ENCODE results near the gene FAM135A. TPM values are rescaled to one million over a fixed set of nuclear protein-coding genes. Genes with fewer than 3 reads are reported as not detected.
A peak's percentile ranks its signal among the peaks of the same experiment; 100 is the strongest.

The FAM135A gene
- total and polyA plus RNA-seq, 2 of the 13 experiments (the other 11 are each of a cell fraction or from before 2014, with no cell fraction given): 26.9 to 31.5 TPM

DNA sequence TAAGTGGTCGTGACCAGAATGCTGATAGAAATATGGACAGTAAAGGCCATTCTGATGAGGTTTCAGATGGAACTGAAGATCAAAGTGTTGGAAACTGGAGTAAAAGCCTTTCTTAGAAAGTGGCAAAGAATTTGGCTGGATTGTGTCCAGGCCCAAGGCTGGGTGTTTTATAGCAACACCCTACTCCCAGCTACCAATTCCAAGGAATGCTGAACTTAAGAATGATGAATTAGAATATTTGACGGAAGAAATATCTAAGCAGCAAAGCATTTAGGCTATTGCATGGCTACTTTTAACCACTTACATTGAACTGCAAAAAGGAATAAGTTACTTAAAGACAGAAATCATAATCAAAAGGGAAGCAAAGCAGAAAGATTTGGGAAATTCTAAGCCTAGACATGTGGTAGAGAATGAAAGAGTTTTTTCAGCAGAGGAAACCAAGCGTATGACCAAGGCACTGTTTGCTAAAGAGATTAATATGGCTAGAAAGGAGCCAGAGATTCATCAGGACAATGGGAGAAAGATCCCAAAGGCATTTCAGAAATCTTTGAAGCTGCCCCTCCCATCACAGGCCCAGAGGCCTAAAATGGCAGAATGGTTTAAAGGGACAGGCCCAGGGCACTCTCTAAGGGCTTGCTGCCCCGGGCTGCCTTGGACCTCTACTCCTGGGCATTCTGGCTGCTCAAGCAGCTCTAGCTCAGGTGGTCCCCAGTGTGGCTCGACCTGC lies 179.2 kb downstream of the FAM135A start:
- no peak overlapping the region for H3K27ac ChIP-seq (ENCODE audit: extremely low read length, insufficient read depth, low read length)
- no peaks in the 10 kb centered on the region for H3K9me3 ChIP-seq (ENCODE audit: low read length)
- peak; percentile 75 for DNase-seq (ENCODE audit: low spot score)
- CTCF ChIA-PET (ENCODE audit: low intra/inter-chr PET ratio, low total read pairs): no interaction called here
- TSS peak; percentile 47 for BruUV-seq (replicated peaks)
- POLR2A ChIA-PET: no interaction called here
- no peak overlapping the region for H3K4me2 ChIP-seq (ENCODE audit: low read depth, low read length)
- no peaks in the 10 kb centered on the region for H3K79me2 ChIP-seq (ENCODE audit: insufficient read depth, low read length)
- no peak overlapping the region for H2AFZ ChIP-seq (ENCODE audit: low read length)
- no peak overlapping the region for H3K4me3 ChIP-seq (replicated peaks in 1 of 3; ENCODE audit: insufficient read depth in 1 of 3, low read depth in 2 of 3, low read length in 3 of 3)
- in situ Hi-C loops (cut with HindIII; ENCODE audit: extremely low pct_ligation_motif_present, low pct_unique_long_range_greater_than_20kb): no loop called here
- FAIRE-seq: peak; percentile 21
- no peak overlapping the region for H3K9ac ChIP-seq (ENCODE audit: insufficient read depth, low read depth, low read length)
- intact Hi-C loops (cut with micrococcal nuclease; ENCODE audit: unreplicated experiment): no loop called here
- no peaks in the 10 kb centered on the region; a peak in 1 of 5 replicates for H3K36me3 ChIP-seq (replicated peaks in 1 of 2; ENCODE audit: control insufficient read depth in 1 of 2, insufficient read depth in 2 of 2, low read length in 2 of 2)
- no peaks in the 10 kb centered on the region for H3K27me3 ChIP-seq (ENCODE audit: control insufficient read depth in 1 of 2, insufficient read depth in 2 of 2, low read length in 2 of 2)
- H3K4me1 ChIP-seq (ENCODE audit: insufficient read depth, low read length): peaks cover 15% of the 10 kb centered on the region
- WGBS (ENCODE audit: low lambda C conversion rate): 61% methylated on average over 3 of the region's 5 CpGs
- ATAC-seq: peak; percentile 92
- no peaks in the 10 kb centered on the region for H4K20me1 ChIP-seq (ENCODE audit: insufficient read depth, low read length)
- TF ChIP-seq ZFP91 (CRISPR knock-in tag; IDR thresholded peaks at IDR 0.05; ENCODE audit: borderline replicate concordance) (peak; percentile 98), YY1 (IDR thresholded peaks at IDR 0.05; ENCODE audit: insufficient read depth, insufficient replicate concordance, low read depth, low read length) (no peak), REPIN1 (CRISPR knock-in tag; IDR thresholded peaks at IDR 0.05; ENCODE audit: borderline replicate concordance, low read depth) (no peak), MAFG (CRISPR knock-in tag; IDR thresholded peaks at IDR 0.05) (no peak), KLF15 (CRISPR knock-in tag; IDR thresholded peaks at IDR 0.05; ENCODE audit: borderline replicate concordance) (no peak), SOX6 (IDR thresholded peaks at IDR 0.05) (no peak), SOX6 (CRISPR knock-in tag; IDR thresholded peaks at IDR 0.05) (peak; percentile 46; the same call in 1 of the 2 replicates), MYPOP (CRISPR knock-in tag; IDR thresholded peaks at IDR 0.05) (no peak), ZBTB3 (CRISPR knock-in tag; IDR thresholded peaks at IDR 0.05; ENCODE audit: borderline replicate concordance, low read depth) (no peak)
- TF ChIP-seq, protein P1, sequence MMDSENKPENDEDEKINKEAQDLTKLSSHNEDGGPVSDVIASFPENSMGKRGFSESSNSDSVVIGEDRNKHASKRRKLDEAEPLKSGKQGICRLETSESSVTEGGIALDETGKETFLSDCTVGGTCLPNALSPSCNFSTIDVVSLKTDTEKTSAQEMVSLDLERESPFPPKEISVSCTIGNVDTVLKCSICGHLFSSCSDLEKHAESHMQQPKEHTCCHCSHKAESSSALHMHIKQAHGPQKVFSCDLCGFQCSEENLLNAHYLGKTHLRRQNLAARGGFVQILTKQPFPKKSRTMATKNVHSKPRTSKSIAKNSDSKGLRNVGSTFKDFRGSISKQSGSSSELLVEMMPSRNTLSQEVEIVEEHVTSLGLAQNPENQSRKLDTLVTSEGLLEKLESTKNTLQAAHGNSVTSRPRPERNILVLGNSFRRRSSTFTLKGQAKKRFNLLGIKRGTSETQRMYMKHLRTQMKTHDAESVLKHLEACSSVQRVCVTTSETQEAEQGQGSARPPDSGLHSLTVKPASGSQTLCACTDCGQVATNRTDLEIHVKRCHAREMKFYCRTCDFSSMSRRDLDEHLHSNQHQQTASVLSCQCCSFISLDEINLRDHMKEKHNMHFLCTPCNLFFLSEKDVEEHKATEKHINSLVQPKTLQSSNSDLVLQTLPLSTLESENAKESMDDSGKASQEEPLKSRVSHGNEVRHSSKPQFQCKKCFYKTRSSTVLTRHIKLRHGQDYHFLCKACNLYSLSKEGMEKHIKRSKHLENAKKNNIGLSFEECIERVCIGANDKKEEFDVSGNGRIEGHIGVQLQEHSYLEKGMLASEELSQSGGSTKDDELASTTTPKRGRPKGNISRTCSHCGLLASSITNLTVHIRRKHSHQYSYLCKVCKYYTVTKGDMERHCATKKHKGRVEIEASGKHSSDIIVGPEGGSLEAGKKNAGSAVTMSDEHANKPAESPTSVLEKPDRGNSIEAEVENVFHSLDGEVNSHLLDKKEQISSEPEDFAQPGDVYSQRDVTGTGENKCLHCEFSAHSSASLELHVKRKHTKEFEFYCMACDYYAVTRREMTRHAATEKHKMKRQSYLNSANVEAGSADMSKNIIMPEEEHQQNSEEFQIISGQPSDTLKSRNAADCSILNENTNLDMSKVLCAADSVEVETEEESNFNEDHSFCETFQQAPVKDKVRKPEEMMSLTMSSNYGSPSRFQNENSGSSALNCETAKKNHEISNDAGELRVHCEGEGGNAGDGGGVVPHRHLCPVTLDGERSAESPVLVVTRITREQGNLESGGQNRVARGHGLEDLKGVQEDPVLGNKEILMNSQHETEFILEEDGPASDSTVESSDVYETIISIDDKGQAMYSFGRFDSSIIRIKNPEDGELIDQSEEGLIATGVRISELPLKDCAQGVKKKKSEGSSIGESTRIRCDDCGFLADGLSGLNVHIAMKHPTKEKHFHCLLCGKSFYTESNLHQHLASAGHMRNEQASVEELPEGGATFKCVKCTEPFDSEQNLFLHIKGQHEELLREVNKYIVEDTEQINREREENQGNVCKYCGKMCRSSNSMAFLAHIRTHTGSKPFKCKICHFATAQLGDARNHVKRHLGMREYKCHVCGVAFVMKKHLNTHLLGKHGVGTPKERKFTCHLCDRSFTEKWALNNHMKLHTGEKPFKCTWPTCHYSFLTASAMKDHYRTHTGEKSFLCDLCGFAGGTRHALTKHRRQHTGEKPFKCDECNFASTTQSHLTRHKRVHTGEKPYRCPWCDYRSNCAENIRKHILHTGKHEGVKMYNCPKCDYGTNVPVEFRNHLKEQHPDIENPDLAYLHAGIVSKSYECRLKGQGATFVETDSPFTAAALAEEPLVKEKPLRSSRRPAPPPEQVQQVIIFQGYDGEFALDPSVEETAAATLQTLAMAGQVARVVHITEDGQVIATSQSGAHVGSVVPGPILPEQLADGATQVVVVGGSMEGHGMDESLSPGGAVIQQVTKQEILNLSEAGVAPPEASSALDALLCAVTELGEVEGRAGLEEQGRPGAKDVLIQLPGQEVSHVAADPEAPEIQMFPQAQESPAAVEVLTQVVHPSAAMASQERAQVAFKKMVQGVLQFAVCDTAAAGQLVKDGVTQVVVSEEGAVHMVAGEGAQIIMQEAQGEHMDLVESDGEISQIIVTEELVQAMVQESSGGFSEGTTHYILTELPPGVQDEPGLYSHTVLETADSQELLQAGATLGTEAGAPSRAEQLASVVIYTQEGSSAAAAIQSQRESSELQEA (CRISPR knock-in tag; IDR thresholded peaks at IDR 0.05; ENCODE audit: not compliant biosample characterization): no peak
